ENCODE measurements around the gene COX20.
"Not testable (repeated sequence)": the region's sequence is repeated elsewhere in the genome, so short reads cannot be mapped to it uniquely, and the experiment has no call there.

The COX20 gene

GRCh38 chr1:244835276-244836134 is at the start of gene COX20:
Gene COX20, plus strand, starts transcription at chr1:244835658. Its CDS starts 57 bp downstream, at chr1:244835715.
- DNase-seq, result peak; percentile 94

DNA sequence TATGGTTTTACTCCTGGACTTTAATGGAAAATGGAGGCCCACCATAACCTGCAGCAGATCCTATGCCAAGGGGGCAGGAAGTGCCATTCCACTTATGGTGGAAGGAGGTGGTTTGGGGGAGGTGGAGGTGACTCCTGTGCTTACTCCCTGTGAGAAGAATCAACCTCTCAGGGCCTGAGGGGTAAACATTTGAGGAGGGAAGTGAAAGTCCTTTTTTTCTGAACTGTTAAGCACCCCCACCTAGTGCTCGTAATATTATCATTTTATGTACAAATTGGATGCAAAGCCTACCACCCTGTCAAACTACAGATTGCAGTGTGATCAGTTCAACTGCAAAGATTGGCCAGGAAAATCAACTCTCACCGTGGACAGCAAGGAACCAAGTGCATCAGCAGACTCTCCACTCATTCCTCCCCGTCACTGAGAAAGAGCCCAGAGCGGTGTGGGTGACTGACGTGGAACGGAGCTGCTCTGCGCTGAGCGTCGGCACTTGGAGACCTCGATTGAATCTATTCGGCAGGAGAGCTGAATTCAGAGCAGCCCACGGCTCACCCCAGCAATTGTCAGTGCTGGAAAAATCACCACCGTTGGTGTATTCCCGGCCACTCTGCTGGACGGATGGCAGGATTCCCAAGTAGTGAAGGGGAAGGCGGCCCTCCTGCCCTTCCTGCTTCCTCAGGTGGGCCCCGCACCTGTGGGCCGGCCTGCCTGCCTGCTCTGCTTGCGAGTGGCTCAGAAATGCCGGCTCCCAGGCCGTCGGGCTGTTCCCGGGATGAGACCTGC is 46.8 kb upstream of the COX20 start:
- no peak for DNase-seq

GRCh38 chr1:244789276-244789580 is 46.2 kb upstream of the COX20 start:
- DNase-seq, result no peak

DNA sequence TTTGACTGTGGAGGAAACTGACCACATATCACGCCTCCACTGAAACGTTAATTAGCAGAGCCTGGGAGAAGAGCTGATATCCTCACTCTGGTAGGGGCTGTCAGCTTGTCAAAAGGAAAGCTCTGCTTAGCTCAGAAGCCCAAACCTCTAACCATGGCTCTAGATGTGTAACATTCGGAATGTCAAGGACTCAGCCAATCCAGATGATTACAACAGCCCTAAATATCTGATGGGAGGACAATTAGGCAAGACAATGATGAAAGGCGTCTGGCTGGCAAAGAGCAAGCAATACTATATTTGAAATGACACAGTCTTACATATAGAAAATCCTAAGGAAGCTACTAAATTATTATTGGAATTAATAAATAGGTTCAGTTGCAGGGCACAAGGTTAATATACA is 45.7 kb upstream of the COX20 start:
- no peak for DNase-seq

GRCh38 chr1:244791061-244791460 is 44.4 kb upstream of the COX20 start:
- DNase-seq, result no peak

- DNase-seq, result no peak
Measured at GRCh38 chr1:244792188-244792850, 43.1 kb upstream of the COX20 start.

GRCh38 chr1:244794071-244794470 is 41.4 kb upstream of the COX20 start:
- DNase-seq, result no peak

- not testable (repeated sequence) for DNase-seq
Measured at GRCh38 chr1:244794516-244794915, 40.9 kb upstream of the COX20 start.

- peak; percentile 4 for DNase-seq
Measured at GRCh38 chr1:244796719-244797406, 38.6 kb upstream of the COX20 start.

- no peak for DNase-seq
Measured at GRCh38 chr1:244800821-244801220, 34.6 kb upstream of the COX20 start.

GRCh38 chr1:244801246-244801645 is 34.2 kb upstream of the COX20 start:
- no peak for DNase-seq

GRCh38 chr1:244802041-244802440 is 33.4 kb upstream of the COX20 start:
- DNase-seq, result no peak

- no peak for DNase-seq
Measured at GRCh38 chr1:244802556-244803239, 32.8 kb upstream of the COX20 start.

DNA sequence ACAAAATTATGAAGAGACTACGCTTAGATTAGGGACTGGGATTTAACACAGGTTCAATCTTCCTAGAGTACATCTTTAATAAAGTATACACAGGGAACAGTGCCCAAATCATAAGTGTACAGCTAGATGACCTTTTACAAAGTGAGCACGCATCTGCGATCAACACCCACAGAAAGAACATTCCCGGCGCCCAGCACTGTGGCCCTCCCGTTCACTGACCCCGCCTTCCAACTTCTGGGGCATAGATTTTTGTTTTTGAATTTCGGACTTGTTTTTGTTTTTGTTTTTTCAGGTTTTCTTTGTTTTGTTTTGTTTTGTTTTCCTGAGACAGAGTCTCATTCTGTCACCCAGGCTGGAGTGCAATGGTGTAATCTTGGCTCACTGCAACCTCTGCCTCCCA is 30.6 kb upstream of the COX20 start:
- DNase-seq, result no peak

- no peak for DNase-seq
Measured at GRCh38 chr1:244807138-244807537, 28.3 kb upstream of the COX20 start.

- no peak for DNase-seq
Measured at GRCh38 chr1:244810221-244810620, 25.2 kb upstream of the COX20 start.

GRCh38 chr1:244813327-244813726 is 22.1 kb upstream of the COX20 start:
- no peak for DNase-seq

GRCh38 chr1:244815600-244816099 is 19.8 kb upstream of the COX20 start:
- no peak for DNase-seq

GRCh38 chr1:244817415-244817894 is 18.0 kb upstream of the COX20 start:
- no peak for DNase-seq

GRCh38 chr1:244820131-244820530 is 15.3 kb upstream of the COX20 start:
- no peak for DNase-seq

- no peak for DNase-seq
Measured at GRCh38 chr1:244821134-244821533, 14.3 kb upstream of the COX20 start.

DNA sequence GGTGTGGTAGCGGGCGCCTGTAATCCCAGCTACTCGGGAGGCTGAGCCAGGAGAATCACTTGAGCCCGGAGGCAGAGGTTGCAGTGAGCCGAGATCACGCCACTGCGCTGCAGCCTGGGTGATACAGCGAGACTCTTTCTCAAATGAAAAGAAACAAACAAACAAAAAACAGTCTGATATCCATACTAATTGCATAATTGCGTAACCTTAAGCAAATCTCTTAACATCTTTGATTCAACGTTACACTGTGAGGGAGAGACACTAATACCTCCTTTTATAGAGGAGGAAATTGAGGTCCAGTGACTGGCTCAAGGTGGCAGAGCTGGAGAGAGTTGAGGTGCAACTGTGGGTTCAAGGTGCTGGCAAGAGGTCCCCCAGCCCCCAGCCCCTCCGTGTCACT is 12.6 kb upstream of the COX20 start:
- DNase-seq, result no peak
